Fibroblast of pulmonary artery (primary cell): ENCODE results near the gene TMEM182.

Experiments
- DNase-seq: peaks from one replicate; pipeline ENCODE4 v3.0.0-alpha.2; 2010; ENCODE audit warnings: low read depth
- H3K4me3 ChIP-seq: replicated peaks from 2 replicates; pipeline ENCODE4 v1.5.1; 2011; ENCODE audit warnings: low read depth, mild to moderate bottlenecking, control low read depth, low read length, moderate library complexity
- TF ChIP-seq, protein P1 (sequence below): IDR thresholded peaks from 2 replicates; pipeline ENCODE4 v1.5.1; 2011; ENCODE audit warnings: mild to moderate bottlenecking, control low read depth, low read length, inconsistent platforms; ENCODE audit errors: missing control alignments

TMEM182 gene, protein sequence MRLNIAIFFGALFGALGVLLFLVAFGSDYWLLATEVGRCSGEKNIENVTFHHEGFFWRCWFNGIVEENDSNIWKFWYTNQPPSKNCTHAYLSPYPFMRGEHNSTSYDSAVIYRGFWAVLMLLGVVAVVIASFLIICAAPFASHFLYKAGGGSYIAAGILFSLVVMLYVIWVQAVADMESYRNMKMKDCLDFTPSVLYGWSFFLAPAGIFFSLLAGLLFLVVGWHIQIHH

DNA sequence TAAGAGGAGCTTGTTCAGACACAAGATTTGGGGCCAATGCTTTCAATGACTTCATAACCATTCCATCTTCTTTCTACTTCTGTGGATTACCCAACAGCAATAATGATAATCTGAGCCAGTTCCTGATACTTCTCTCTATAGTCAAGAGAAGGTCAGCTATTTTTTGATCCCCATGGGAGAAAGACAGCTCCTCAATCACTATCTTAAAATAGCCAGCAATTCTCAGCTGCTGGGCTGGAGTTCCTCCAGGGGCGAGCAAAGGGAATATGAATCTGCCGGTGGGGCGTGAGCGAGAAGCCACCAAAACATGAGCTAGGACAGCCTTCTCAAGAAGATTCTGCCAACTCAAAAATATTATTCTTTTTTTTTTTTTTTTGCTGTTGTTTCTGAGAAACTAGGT lies at the start of gene TMEM182:
TSS of gene TMEM182 (plus strand) at position 269 of the 400 bp plus-strand sequence. CDS start 187 bp downstream, outside the sequence.
- no peak within 1 kb of the TSS for H3K4me3 ChIP-seq
- TF ChIP-seq, protein P1, sequence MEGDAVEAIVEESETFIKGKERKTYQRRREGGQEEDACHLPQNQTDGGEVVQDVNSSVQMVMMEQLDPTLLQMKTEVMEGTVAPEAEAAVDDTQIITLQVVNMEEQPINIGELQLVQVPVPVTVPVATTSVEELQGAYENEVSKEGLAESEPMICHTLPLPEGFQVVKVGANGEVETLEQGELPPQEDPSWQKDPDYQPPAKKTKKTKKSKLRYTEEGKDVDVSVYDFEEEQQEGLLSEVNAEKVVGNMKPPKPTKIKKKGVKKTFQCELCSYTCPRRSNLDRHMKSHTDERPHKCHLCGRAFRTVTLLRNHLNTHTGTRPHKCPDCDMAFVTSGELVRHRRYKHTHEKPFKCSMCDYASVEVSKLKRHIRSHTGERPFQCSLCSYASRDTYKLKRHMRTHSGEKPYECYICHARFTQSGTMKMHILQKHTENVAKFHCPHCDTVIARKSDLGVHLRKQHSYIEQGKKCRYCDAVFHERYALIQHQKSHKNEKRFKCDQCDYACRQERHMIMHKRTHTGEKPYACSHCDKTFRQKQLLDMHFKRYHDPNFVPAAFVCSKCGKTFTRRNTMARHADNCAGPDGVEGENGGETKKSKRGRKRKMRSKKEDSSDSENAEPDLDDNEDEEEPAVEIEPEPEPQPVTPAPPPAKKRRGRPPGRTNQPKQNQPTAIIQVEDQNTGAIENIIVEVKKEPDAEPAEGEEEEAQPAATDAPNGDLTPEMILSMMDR = no peak
- no peak for DNase-seq

DNA sequence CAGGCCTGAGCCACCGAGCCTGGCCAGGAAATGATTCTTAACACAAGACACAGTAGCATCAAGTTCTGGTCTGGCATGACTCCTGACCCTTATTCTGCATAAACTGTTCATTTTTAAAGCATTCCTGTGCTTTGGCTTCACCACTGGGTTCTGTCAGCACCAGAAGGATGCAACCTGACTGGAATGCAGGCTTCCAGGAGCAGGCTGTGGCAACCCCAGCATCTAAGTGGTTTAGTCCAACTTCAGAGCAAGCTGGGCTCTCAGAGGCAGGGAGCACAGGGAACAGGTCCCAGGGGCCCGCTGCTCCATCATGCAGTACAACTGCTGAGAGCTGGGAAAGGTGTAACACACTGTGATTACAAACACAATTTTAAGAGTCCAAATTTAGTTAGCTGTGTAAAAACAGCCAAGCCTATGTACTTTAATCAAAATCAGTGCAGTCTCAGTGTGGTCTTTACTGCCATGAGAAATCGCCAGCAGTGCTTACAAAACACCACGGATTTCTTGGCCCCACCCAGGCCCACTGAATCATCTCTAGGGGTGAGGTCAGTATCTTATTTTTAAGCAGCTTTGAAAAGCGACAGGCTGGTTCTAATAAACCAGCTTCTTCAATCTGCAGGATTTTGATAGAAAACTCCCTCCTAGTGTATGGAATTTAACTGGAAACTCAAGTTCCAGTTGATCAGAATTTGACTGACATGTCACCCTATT lies 44.4 kb upstream of the TMEM182 start:
- DNase-seq = peak; percentile 16
- no peak overlapping the region for H3K4me3 ChIP-seq
- TF ChIP-seq, protein P1 = no peak

DNA sequence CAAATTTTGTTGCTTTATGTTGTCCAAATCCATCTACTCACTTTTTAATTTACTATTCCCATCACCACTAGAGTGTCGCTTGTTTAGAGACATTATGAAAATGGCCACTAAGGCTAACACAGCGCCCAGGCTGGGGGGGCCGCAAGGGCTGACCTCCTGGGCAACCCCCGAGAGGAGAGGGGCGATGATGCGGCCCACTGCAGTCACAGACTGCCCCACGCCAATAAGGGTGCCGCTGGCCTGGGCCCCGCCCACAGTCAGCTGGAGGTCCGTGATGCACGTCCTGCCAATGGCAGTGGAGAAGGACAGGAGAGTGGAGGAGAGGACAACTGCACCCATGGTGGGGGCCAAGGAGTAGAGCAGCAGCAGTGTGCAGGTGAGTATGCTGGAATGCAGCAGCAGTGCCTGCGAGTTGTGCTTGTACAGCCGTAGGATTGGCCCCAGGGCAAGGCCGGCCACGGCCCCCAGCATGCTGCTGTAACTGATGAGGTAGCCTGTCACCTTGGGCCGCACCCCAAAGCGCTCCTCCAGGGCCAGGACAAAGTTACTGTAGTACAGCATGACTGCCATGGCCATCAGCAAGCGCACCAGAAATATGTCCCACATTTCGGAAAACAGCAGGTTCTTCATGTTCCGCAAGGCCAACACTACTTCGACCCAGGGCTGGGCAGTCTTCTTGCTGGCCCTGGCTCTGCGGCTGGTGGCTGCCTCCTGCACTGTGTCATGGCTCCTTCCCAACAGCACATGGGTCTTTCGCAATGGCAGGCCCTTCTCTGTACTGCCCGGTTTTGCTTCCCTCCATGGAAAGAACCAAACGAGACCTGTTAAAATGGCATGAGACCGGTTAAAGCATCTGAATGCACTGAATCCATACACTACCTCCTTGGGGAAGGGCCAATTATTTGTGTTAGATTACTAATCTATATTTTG lies 43.2 kb upstream of the TMEM182 start:
- DNase-seq = no peak
- H3K4me3 ChIP-seq = no peak overlapping the region
- TF ChIP-seq, protein P1 = no peak

DNA sequence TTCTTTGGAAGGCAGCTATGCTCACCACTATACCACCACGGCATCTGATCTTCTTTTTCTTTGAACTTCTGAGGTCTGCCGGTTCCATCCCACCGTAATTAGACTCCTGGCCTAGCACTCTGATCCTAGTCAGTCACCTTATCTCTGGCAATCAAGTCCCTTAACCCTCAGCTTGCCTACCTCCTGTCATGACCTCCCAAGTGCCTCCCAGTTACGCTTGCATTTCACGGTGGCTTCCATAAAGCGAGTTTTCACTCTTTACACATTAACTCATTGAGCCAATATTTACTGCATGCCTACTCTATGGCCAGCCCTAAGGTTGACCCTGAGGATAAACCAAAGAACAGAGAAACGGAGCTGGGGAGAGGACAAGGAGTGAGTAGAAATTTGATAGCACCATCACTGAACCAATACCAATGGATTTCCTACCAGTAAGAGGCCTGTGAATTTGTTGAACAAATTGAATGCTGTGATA lies 37.8 kb upstream of the TMEM182 start:
- H3K4me3 ChIP-seq = no peak overlapping the region
- no peak for DNase-seq
- TF ChIP-seq, protein P1 = no peak

DNA sequence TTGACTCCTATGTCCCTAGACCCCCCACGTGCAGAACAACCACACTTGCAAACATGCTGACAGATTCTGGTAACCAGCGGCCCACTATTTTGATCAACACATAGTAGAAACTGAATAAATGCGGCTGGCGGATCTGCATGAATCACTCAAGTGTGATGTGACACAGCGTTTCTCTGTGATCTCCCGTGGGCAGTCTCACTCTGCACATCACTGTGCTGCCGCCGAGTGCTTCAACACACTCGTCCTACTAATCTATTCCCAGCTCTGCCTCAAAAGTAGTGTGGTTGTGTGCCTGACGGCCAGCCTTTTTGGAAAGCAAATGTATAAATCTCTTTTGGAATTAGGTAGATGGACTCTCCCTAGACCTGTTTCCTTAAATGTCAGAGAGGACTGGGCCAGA lies 37.3 kb upstream of the TMEM182 start:
- TF ChIP-seq, protein P1 = no peak
- no peak overlapping the region for H3K4me3 ChIP-seq

DNA sequence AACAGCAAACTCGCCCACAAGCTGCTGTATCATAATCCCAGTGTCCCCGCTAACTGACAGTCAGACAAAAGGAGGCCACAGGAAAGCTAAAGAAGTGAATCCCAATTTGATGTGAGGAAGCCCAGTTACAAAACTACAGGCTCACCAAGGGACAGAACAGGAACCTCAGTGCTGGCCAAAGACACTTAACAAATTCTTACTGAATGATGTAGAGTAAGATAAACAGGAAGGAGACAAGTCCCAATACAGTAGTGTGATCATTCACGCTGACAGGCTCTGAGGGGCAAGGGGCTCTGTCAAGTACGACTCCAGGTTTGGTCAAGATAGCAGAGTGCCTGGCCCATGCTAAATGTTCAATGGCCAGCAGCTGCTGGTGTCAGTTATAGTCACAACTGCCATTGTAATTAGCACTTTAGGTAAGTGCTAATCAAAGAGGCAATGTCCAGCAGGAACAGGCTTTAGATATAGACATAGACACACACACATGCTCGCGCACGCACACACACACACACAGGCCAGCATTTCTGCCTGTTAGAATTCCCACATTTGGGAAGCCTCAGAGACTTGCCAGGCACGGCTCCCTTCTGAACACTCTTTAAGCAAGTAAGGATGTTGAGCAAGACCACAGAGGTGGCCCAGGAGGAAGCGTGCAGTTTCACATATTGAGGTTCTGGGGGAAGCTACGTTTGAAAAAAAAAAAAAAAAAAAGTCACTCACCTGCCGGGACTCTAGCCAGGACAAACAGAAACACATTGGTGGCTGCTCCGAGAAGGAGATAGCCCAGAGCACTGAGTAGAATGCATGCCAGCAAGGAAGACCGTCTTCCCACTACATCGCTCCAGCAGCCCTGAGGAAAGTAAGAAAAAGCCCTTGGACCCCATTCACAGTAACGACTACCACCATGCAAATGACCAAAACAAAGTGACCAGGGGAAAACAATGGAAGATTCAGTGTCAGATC lies 35.4 kb upstream of the TMEM182 start:
- DNase-seq = no peak
- TF ChIP-seq, protein P1 = no peak
- H3K4me3 ChIP-seq = no peak overlapping the region

More for the DNA sequence above, 37.3 kb upstream of the TMEM182 start:
- DNase-seq = no peak
